H1 (cell line): ENCODE measurements around the gene ZBTB14. TPM values are rescaled to one million over a fixed set of nuclear protein-coding genes. Genes with fewer than 3 reads are reported as not detected.

Experiments
- CTCF ChIA-PET: fragments of 300-600 bp; sonication (Branson Sonifier 250); formaldehyde crosslinking; loops from one replicate; lab custom pipeline; 2021; ENCODE audit not compliant: partially characterized antibody; lab: Charles Lee
- POLR2A ChIA-PET: fragments of 300-600 bp; sonication (Branson Sonifier 250); formaldehyde crosslinking; loops from one replicate; lab custom pipeline; 2021; ENCODE audit warnings: inconsistent platforms; ENCODE audit not compliant: partially characterized antibody; lab: Charles Lee
- DNase-seq, 2 experiments: peaks; one replicate each; pipeline versions ENCODE4 v3.0.0 to v3.0.0-alpha.2; 2010 to 2022; ENCODE audit warnings: low spot score in 2 of 2, low read depth in 1 of 2, mixed read lengths in 1 of 2
- FAIRE-seq: peaks from 2 replicates; lab custom pipeline; 2011; peaks lifted over from hg19 to GRCh38; lab: Jason Lieb, UNC
- H2AFZ ChIP-seq: 2 replicates; pipeline ENCODE4 v1.8.1; 2012; ENCODE audit warnings: low read length, inconsistent platforms
- H2AK5ac ChIP-seq: 2 replicates; pipeline ENCODE4 v1.6.1; 2013; ENCODE audit warnings: low read depth, low read length
- H2BK120ac ChIP-seq: replicated peaks from 2 replicates; pipeline ENCODE3; 2013; ENCODE audit warnings: low read depth, low read length, inconsistent platforms
- H2BK12ac ChIP-seq: 2 replicates; pipeline ENCODE4 v1.6.1; 2013; ENCODE audit warnings: low read depth, low read length
- H2BK15ac ChIP-seq: 2 replicates; pipeline ENCODE4 v1.6.1; 2013; ENCODE audit warnings: low read length
- H2BK20ac ChIP-seq: 2 replicates; pipeline ENCODE4 v1.6.1; 2013; ENCODE audit warnings: low read length
- H2BK5ac ChIP-seq: 2 replicates; pipeline ENCODE4 v1.6.1; 2013; ENCODE audit warnings: low read depth, low read length
- H3K14ac ChIP-seq: 2 replicates; pipeline ENCODE4 v1.6.1; 2013; ENCODE audit warnings: inconsistent platforms; ENCODE audit not compliant: insufficient read length
- H3K18ac ChIP-seq: 2 replicates; pipeline ENCODE4 v1.6.1; 2013; ENCODE audit warnings: low read length; ENCODE audit errors: extremely low read depth
- H3K23ac ChIP-seq: 2 replicates; pipeline ENCODE4 v1.6.1; 2013; ENCODE audit warnings: inconsistent platforms; ENCODE audit not compliant: insufficient read length
- H3K23me2 ChIP-seq: 2 replicates; pipeline ENCODE4 v1.6.1; 2013; ENCODE audit warnings: low read depth, low read length
- H3K27ac ChIP-seq: 2 replicates; pipeline ENCODE4 v1.6.1; 2011; ENCODE audit warnings: low read depth, low read length, inconsistent platforms
- H3K27me3 ChIP-seq, 4 experiments: replicated peaks in 1 of 4; 1 replicate in 1 of 4; 2 replicates in 3 of 4; pipeline versions ENCODE4 v1.6.1 to v1.8.1; 2011 to 2013; ENCODE audit warnings: low read length in 3 of 4, mild to moderate bottlenecking in 3 of 4, inconsistent platforms in 2 of 4, mixed read lengths in 2 of 4, moderate library complexity in 1 of 4; ENCODE audit not compliant: control insufficient read depth in 3 of 4, insufficient read depth in 3 of 4; ENCODE audit errors: extremely low read depth in 1 of 4
- H3K36me3 ChIP-seq, 4 experiments: 2 replicates each; pipeline versions ENCODE4 v1.6.1 to v1.8.1; 2011 to 2013; ENCODE audit warnings: mild to moderate bottlenecking in 4 of 4, low read length in 3 of 4, moderate library complexity in 2 of 4, control low read depth in 1 of 4, inconsistent platforms in 1 of 4; ENCODE audit not compliant: insufficient read depth in 4 of 4, control insufficient read depth in 2 of 4
- H3K4ac ChIP-seq: replicated peaks from 2 replicates; pipeline ENCODE3; 2013; ENCODE audit warnings: low read length, low read depth, mixed read lengths, inconsistent platforms; ENCODE audit not compliant: insufficient read length
- H3K4me1 ChIP-seq, 4 experiments: replicated peaks in 1 of 4; 1 replicate in 1 of 4; 2 replicates in 3 of 4; pipeline versions ENCODE4 v1.6.1 to v1.8.1; 2011 to 2013; ENCODE audit warnings: low read length in 3 of 4, inconsistent platforms in 2 of 4, mixed read lengths in 1 of 4; ENCODE audit not compliant: insufficient read depth in 4 of 4, control insufficient read depth in 3 of 4
- H3K4me2 ChIP-seq, 2 experiments: 2 replicates each; pipeline versions ENCODE4 v1.6.1 to v1.8.1; 2011 to 2013; ENCODE audit warnings: low read depth in 2 of 2, low read length in 2 of 2, control low read depth in 1 of 2, inconsistent platforms in 1 of 2, mild to moderate bottlenecking in 1 of 2; ENCODE audit not compliant: insufficient read depth in 1 of 2
- H3K4me3 ChIP-seq, 4 experiments: fragments of 200-600, 300-600 bp in 1 of 4; sonication (generic), shearing (Covaris generic), sonication (Bioruptor Twin) in 1 of 4; 2 replicates each; pipeline versions ENCODE4 v1.5.1 to v1.8.1; 2011 to 2016; ENCODE audit warnings: low read length in 4 of 4, low read depth in 3 of 4, control low read depth in 2 of 4, inconsistent platforms in 2 of 4, mild to moderate bottlenecking in 2 of 4, mixed read lengths in 1 of 4, moderate library complexity in 1 of 4; ENCODE audit not compliant: insufficient read depth in 2 of 4; ENCODE audit errors: extremely low read depth in 1 of 4
- H3K56ac ChIP-seq: replicated peaks from 2 replicates; pipeline ENCODE3; 2013; ENCODE audit warnings: low read depth, mild to moderate bottlenecking, mixed read lengths, low read length, inconsistent platforms; ENCODE audit not compliant: insufficient read length
- H3K79me1 ChIP-seq: 2 replicates; pipeline ENCODE4 v1.6.1; 2013; ENCODE audit warnings: low read depth, low read length, control low read depth
- H3K79me2 ChIP-seq, 2 experiments: 2 replicates each; pipeline versions ENCODE4 v1.6.1 to v1.8.1; 2012 to 2013; ENCODE audit warnings: low read length in 2 of 2, mild to moderate bottlenecking in 2 of 2, inconsistent platforms in 1 of 2; ENCODE audit not compliant: insufficient read depth in 2 of 2, control insufficient read depth in 1 of 2
- H3K9ac ChIP-seq, 4 experiments: replicated peaks in 1 of 4; 1 replicate in 1 of 4; 2 replicates in 3 of 4; pipeline versions ENCODE4 v1.6.1 to v1.8.1; 2011 to 2013; ENCODE audit warnings: low read depth in 3 of 4, low read length in 3 of 4, control low read depth in 2 of 4, mild to moderate bottlenecking in 2 of 4, moderate library complexity in 2 of 4, inconsistent platforms in 1 of 4; ENCODE audit errors: extremely low read depth in 1 of 4
- H3K9me3 ChIP-seq, 2 experiments: 2 replicates each; pipeline versions ENCODE4 v1.6.1 to v1.8.1; 2012 to 2013; ENCODE audit warnings: mild to moderate bottlenecking in 2 of 2, moderate library complexity in 2 of 2, control low read depth in 1 of 2, inconsistent platforms in 1 of 2, low read depth in 1 of 2, low read length in 1 of 2, mixed read lengths in 1 of 2; ENCODE audit not compliant: insufficient read depth in 2 of 2
- H4K20me1 ChIP-seq, 2 experiments: replicated peaks in 1 of 2; 2 replicates each; pipeline versions ENCODE3 to v1.8.1; 2011 to 2013; ENCODE audit warnings: inconsistent platforms in 2 of 2, low read length in 2 of 2, mild to moderate bottlenecking in 1 of 2; ENCODE audit not compliant: insufficient read depth in 2 of 2, control insufficient read depth in 1 of 2
- H4K5ac ChIP-seq: 2 replicates; pipeline ENCODE4 v1.6.1; 2013; ENCODE audit warnings: low read length, low read depth, mixed read lengths, inconsistent platforms; ENCODE audit not compliant: insufficient read length
- H4K8ac ChIP-seq: 2 replicates; pipeline ENCODE4 v1.8.0; 2013; ENCODE audit warnings: mild to moderate bottlenecking, moderate library complexity, low read length, inconsistent platforms; ENCODE audit not compliant: insufficient read depth; ENCODE audit errors: extremely low read depth
- H4K91ac ChIP-seq: replicated peaks from 2 replicates; pipeline ENCODE3; 2013; ENCODE audit warnings: low read length, mixed read lengths, inconsistent platforms; ENCODE audit not compliant: insufficient read length
- BCL11A ChIP-seq, 2 experiments: IDR thresholded peaks; one replicate each; pipeline ENCODE4 v1.6.1; 2011; ENCODE audit warnings: low read depth in 2 of 2, low read length in 2 of 2, mild to moderate bottlenecking in 2 of 2
- EGR1 ChIP-seq: IDR thresholded peaks from 2 replicates; pipeline ENCODE4 v1.6.1; 2011; ENCODE audit warnings: low read depth, low read length, borderline replicate concordance
- HDAC2 ChIP-seq, 2 experiments: fragments of 300-600 bp in 1 of 2; sonication (generic) in 1 of 2; IDR thresholded peaks; 2 replicates each; pipeline ENCODE4 v1.6.1; 2011 to 2012; ENCODE audit warnings: low read depth in 2 of 2, low read length in 2 of 2, mild to moderate bottlenecking in 2 of 2, moderate library complexity in 2 of 2, borderline replicate concordance in 1 of 2, inconsistent platforms in 1 of 2
- WGBS, 2 experiments: shearing (Covaris generic) in 1 of 2; methylation state at CpG; one replicate each; pipeline versions ENCODE4 v1.1.6 to v1.1.7; 2013 to 2015; ENCODE audit warnings: low lambda C conversion rate in 2 of 2, mixed read lengths in 2 of 2, inconsistent platforms in 1 of 2, low coverage in 1 of 2, missing lambda C conversion rate in 1 of 2; ENCODE audit not compliant: insufficient replicate concordance in 2 of 2, insufficient coverage in 1 of 2, insufficient read length in 1 of 2; ENCODE audit errors: extremely low coverage in 1 of 2, missing lambda C conversion rate in 1 of 2; 5-methylcytosine and 5-hydroxymethylcytosine counted together
- polyA plus RNA-seq, 7 experiments: library from polyadenylated mRNA; depleted of rRNA in 3 of 7; stranded (reverse) in 5 of 7; unstranded in 2 of 7; fragments of >200 nt in 5 of 7; fragments of 200-250 nt in 2 of 7; gene quantifications; 1 replicate in 5 of 7; 2 replicates in 1 of 7; 4 replicates in 1 of 7; pipeline versions ENCODE4 v1.2.1 to v1.2.3, GENCODE V29; 2011 to 2013; ENCODE audit warnings: missing spikeins in 2 of 7, mixed read lengths in 2 of 7
- total RNA-seq: library from RNA; stranded (reverse); fragmentation: NEBNext Ultra II Directional; extraction: Animal tissue kit (Norgen Biotek cat#: 25700); gene quantifications from 2 replicates; pipeline ENCODE4 v1.2.1, GENCODE V29; 2021

The ZBTB14 gene
- total and polyA plus RNA-seq, 2 of the 8 experiments (the other 6 are each of a cell fraction or from before 2014, with no cell fraction given), result 5.2 to 18.3 TPM

- H3K4me1 ChIP-seq, result peaks cover 0 to 2% (median 0%) of the 10 kb centered on the region in 4 experiments; a peak in 3 of 7 replicates
- no peak for TF ChIP-seq BCL11A (IDR thresholded peaks at IDR 0.05; ENCODE audit: low read depth in 2 of 2, low read length in 2 of 2)
- TF ChIP-seq EGR1, result no peak
- no peak for TF ChIP-seq HDAC2 (IDR thresholded peaks at IDR 0.05; ENCODE audit: borderline replicate concordance in 1 of 2, low read depth in 2 of 2, low read length in 2 of 2)
- TF ChIP-seq, all 59 proteins: peak for 0
- WGBS, 2 experiments, result 90% methylated on average over 2 of the region's 2 CpGs; no CpG with 5 or more reads in 1 of the 2 experiments
- Histone ChIP-seq H3K4me3 (no peak overlapping the region), H3K27me3 (no peaks in the 10 kb centered on the region), H2AFZ (no peak overlapping the region), H2BK20ac (no peak overlapping the region), H3K23ac (no peak overlapping the region), H3K9ac (no peak overlapping the region), H3K56ac (no peak overlapping the region), H3K79me1 (no peaks in the 10 kb centered on the region), H2BK12ac (no peak overlapping the region), H2BK5ac (no peak overlapping the region), H3K4me2 (no peak overlapping the region), H4K8ac (no peak overlapping the region), H2AK5ac (no peak overlapping the region), H3K14ac (no peak overlapping the region), H3K18ac (no peak overlapping the region), H2BK15ac (no peak overlapping the region), H3K23me2 (no peaks in the 10 kb centered on the region), H3K79me2 (no peaks in the 10 kb centered on the region), H4K91ac (no peak overlapping the region), H2BK120ac (no peak overlapping the region), H4K20me1 (no peaks in the 10 kb centered on the region), H4K5ac (no peak overlapping the region), H3K27ac (no peak overlapping the region), H3K9me3 (no peaks in the 10 kb centered on the region), H3K36me3 (no peaks in the 10 kb centered on the region), H3K4ac (no peak overlapping the region)
- ChIA-PET POLR2A (no interaction called here), CTCF (no interaction called here)
- DNase-seq (no peak), FAIRE-seq (no peak)
Observed at GRCh38 chr18:5339202-5339834, 43.8 kb upstream of the ZBTB14 start.
